Hindlimb muscle (tissue), 1 donor: ENCODE data around the gene HCN4. TPM values are rescaled to one million over a fixed set of nuclear protein-coding genes. Genes with fewer than 3 reads are reported as not detected.
"Not testable (repeated sequence)": the region's sequence is repeated elsewhere in the genome, so short reads cannot be mapped to it uniquely, and the experiment has no call there.

Source experiments
- DNase-seq: peaks from one replicate; pipeline ENCODE4 v3.0.0-alpha.2; 2013
- polyA plus RNA-seq: library from polyadenylated mRNA; unstranded; fragments of 120-200 nt; gene quantifications from one replicate; pipeline ENCODE4 v1.2.1, GENCODE V29; 2013; ENCODE audit not compliant: insufficient read length

Gene HCN4
- polyA plus RNA-seq, 1 donor: not detected

DNA sequence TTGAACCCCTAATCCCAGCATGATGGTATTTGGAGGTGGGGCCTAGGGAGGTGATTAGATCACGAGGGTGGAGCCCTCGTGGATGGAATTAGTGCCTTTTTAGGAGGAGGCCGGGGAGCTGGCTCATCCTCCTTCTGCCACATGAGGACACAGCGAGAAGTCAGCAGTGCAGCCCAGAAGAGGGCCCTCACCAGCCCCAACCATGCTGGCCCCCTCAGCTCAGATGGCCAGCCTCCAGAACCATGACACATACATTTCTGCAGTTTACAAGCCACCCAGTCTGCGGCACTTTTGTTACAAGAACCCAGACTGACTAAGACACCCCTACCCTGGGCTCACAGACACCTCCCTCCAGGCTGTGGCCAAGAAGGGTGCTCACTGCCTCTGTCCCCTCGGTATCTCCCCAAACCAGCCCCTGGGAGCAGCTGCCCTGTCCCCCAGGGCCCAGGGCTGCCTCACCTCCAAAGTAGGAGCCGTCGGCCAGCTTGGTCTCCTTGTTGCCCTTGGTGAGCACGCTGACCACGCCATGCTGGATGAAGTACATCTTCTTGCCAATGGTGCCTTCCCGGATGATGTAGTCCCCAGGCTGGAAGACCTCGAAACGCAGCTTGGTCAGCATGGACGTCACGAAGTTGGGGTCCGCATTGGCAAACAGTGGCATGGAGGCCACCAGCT is 44.1 kb downstream of the HCN4 start:
- DNase-seq: no peak

DNA sequence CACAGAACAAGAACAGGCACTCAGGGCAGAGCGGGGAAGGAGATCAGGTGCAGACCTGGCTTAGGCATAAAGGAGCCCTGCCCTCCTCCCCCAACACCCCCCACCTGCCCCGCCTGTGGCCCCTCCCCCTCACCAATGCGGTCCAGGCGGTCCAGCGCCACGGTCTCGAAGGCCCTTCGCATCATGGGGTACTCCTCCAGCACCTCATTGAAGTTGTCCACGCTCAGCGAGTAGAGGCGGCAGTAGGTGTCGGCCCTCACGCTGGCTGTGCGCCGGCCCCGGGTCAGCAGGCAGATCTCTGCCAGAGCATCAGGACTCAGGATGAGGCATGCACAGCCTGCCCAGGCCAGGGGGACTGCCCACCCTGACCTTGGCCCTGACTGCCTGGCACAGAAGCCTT is 44.8 kb downstream of the HCN4 start:
- DNase-seq: no peak

DNA sequence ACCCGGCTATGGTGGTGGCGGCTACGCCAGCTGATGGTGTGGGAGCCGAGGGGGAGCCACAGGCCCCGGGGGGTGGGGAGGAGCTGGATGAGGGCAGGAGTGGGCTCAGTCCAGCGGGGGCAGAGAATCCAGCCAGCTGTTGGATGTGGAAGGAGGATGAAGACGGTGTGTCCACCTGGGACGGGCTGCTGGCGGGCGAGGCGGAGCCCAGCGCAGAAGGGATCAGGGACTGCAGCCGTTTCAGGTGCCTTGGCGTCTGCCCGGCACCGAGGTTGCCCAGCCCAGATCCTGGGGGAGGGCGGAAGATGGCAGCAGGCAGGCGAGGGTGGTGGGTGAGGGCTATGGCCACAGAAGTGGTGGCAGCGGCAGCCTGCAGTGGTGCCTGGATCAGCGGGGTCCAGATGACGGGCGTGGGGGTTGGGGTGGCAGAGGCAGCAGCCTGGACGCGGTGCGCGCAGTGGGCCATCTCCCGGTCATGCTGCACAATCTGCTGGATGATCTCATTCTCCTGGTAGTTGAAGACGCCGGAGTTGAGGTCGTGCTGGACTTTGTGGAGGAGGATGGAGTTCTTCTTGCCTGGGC is 45.3 kb downstream of the HCN4 start:
- DNase-seq: no peak

DNA sequence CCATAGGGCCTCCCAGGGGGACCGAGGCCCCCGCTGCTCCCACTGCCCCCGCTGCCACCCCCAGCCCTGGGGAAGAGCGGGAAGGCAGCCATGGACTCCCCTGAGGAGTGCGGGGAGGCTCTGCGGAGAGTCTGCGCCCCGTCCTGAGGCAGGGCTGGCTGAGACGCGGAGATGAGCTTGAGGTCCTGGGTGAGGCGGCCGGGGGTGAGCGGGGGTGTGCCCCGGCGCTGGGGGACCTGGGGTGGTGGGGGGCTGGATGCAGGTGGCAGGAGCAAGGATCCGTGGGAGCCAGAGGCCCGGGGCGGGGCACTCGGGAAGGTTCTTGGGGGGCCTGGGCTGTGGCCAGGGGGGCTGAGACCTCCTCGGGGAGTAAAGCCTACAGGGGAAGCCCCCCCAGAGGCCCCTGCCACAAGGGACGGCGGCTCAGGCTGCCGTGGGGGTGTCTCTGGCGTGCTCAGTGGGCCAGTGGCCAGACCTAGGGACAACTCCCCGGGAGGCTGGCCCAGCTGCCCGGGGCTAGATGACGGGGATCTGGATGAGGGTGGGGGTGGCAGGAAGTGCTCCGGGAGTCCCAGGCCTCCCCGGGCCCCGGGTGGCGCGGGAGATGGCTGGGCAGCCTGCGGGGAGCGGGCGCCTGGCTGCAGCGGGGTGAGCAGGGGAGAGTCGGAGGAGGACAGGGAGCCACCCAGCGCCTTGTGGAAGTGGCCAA is 45.9 kb downstream of the HCN4 start:
- DNase-seq: no peak

DNA sequence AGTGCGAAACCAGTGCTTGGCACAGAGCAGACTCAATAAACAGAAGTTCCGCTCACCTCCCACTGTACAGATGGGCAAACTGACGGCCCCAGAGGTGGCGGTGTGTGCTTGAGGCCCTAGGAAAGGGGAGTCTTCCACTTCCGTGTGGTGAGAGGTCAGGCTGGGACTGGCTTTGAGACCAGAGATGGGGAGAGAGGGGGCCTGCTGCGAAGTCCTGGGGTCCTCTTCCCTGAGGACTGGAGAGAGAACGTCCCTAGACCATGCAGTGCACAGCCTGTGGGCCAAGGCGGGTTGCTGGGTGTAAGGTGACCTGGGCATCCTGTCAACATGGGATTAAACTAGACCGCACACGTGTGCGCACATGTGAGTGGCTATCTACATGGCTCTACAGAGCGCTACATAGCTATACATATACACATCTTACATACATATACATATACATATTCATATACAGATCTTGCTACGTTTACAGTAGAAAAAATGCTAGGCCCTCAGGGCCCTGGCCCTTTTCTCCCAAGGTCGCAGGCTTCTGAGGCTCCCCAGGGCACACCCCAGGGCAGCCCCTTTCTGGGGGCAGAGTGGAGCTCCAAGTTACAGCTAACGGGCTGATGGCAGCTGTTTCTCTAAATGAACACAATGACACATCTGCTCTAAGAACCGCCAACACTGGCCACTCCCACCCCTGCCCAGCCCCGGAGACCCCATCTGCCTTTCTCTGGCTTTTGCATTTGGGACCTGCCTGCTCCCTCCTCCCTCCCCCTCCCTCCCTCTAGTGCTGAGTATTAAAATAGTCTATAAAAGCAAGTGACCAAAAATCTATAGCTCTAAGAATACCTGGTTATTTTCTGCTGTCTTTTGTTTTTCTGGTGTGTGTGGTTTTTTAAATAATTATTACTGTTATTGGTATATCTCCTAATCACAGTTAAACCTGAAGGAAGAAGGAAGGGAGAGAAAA is 47.0 kb downstream of the HCN4 start:
- DNase-seq: no peak

DNA sequence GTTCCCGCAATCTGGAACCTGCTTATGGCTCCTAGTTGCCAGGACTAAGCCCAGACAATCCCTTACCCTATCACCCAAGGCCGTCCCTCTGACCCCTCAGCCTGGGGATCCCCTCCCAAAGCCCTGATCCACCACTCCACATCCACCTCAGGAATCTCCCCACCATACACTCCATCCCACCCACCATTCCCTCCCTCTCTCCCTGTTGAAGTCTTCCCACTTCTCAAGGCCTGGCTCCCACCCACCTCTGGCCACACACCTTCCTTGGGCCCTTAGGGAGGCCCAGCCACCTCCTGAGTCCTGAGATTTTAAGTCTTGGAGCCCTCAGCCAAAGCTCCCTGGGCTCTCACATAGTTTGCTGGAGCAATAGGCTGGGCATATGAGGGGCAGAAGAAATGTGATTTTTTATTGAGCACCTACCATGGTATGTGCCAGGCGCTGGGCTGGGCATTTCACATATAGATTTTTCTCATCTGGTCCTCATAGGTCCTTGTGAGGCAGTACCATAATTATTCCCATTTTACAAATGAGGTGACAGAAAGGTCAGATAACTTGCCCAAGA is 48.1 kb downstream of the HCN4 start:
- DNase-seq: no peak

DNA sequence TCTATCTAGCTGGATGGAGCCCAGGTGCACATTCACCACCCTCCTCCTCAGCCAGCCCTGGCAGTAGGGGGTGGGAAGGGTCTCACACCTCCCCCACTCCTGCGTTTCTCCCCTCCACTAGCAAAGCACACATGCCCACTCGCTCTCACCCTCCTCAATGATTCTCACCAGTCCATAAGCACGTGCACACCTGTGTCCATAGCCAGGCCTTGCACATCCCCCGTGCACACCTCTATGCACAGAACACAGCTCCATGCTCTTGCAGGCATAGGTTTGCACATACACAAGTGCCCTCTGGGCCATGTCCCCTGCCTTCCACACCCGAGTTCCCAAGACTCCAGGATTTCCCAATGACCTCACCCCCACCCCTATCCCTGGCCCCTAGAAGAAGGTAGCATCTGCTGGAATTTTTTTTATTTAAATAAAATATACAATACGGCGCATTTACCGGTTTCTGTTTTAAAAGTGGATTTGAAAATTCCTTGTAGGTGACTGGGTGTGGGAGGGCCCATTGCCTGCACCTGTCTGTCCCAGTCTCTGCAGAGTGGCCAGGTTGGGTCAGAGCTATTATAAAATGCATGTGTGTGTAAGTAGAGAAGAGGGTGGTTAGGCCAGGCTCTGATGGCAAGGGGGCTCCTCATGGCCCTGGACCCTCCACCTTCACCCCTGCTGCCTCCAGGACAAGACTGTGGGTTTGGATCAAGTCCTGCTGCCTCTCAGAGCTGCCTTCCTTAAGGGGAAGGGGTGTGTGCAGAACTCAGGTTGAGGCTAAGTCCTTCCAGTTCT is 49.1 kb downstream of the HCN4 start:
- DNase-seq: no peak

DNA sequence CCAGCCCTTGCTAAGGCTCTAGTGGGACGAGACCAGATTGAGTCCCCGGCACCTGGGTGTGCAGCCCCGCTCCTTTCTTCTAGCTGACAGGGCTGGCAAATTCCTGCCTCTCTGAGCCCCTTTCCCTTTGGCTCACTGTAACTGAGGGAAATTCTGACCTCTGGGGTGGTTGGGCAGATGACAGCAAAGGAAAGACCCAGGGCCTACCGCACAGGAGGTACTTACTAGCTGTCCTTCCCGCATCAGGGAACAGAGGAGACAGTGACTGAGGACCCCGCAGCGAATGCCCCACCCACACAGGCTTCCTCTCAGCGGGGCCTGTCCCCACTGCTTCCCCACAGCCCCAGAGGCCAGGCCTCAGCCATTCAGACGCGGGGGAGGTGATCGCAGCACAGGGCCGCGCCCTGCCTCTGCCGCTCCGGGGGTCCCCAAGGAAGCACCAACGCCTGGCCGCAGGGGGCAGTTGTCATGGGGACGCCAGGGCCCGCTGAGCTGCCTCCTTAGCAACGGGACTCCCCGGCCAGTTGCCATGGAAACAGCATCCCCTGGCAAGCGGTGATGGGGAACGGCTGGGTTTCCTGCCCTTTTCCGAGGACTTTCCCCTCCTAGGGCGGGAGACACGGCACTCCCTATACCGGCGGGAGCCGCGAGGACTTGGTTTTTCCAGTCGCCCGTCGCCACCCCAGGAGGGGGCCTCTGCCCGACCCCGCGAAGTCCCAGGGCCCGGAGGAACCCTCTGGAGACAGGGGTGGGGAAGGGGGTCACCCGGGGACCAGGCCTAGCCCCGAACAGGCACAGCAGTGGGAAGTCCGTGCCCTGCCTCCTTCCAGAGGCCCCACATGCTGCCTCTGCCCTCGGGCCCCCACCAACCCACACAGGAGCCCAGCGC is 50.1 kb downstream of the HCN4 start:
- DNase-seq: no peak

DNA sequence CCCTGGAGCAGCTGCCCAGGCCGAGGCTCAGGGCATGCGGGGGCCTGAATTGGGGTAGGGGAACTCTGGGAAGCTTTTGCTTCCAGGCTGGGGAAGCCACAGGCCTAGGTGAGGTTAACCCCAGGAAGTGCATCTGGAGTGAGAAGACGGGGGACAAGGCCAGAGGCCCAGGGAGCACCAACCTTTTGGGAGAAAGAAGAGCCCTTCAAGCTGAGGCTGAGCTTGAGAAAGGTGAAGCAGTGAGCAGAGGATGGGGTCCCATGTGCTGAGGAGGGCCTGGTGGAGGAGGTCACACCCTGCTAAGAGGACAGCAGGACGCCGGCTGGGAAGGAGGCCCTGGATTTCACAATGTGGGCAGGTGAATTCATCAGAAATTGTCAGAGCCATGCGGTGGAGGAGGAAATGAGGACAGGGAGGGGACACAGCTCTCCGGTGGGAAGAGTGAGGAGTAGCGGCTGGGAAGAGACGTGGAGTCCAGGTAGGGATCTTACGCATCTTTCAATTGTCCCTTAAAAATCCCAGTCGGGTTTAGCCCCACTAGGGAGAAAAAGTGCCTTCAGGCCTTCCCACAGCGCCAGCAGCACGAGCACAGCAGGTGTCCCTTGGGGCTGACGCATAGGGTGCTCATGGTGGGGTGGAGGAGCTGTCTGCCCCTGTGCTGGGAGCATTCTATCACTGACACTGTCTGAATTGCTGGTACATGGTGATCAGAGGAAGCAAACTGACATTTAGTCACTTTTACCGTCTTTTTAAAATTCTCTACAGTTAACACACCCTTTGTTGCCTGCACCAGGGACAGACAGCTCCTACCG is 50.9 kb downstream of the HCN4 start:
- DNase-seq: no peak

DNA sequence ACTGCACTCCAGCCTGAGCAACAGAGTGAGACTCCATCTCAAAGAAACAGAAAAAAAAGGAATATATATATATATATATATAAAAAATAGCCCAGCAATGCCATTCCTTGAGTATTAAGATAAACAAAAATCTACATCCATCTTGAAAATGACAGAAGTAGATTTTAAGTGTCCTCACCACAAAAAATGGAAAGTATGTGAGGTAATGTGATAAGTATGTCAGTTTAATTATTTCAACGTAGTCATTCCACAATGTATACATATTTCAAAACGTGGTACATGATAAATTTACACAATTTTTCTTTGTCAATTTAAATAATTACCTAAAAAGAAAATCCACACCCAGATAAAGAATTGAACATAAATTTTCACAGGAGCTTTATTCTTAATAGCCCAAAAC is 54.9 kb downstream of the HCN4 start:
- DNase-seq: no peak

DNA sequence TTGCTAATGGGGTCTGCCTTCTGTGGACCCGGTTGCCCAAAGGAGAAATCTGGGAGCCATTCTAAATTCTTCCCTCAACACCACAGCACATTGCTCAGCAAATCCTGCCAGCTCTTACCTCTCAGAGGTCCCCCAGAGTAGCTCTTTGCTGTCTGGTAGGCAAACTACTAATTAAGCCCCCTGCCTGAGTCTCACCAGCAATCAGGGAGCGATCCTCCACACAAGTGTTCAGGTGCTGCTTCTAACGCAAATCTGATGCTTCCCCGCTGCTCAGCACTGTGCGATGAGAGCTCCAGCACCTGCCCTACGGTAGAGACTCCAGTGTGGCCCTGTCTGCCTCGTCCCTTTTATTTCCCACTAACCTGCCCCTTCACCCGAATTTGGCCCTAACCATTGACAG is 60.5 kb downstream of the HCN4 start:
- DNase-seq: no peak

DNA sequence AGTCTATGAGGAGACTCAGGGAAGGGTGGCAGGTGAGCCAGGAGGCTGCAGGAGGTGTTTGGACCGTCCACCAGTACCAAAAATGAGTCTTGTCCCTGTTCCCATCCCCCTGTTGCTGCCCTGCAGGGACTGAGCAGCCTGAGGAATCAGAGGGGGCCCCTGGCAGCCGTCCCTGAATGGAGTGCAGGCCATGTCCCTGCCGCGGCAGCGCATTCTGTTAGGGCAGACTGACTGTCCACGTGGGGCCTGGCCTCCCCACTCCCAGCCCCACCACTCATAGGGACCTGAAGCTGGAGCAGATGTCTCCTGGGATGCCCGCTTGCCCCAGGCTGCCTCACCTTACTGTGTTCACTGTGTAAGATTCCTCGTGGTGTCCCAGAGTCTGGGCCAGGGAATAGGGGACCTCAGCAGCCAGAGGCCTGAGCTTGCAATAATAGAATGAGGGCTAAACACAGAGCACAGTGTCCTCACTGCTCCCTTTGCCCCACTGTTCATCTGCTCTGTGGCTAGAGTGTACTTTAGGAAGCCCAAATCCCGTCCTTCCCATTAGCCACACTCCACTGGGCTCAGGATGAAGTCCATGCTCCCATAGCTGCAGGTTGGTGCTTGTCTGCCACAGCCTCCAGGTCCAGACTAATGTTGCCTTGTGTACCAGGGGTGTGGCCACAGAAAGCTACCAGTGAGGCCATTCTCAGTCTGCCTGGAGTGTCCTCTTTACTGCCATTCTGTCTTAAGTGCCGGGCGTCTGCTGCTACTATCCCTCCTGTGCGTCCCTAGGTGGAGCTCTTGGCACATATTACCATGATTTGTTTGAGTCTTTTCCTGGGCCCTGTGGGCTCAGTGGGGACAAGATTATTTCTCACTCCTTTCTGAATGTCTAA is 63.2 kb downstream of the HCN4 start:
- peak; percentile 34 for DNase-seq

DNA sequence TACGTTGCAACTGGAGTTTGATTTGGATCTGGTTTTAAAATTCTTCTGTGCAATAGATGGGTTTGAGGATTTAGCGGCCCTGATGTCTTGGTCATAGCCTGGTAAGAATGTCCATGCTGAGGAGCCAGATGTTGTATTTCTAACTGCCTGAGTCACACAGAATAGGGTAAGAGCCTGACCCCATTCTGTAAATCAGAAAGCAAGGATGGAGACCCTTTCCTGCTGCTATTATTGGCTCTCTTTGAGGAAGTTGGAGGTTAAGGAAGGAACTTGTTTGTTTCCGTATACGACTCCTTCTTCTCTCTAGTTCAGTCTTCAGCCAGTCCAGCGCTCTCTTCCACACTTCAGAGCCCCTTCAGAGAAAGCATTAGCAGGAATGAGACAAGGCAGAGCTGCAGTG is 65.1 kb downstream of the HCN4 start:
- DNase-seq: no peak

DNA sequence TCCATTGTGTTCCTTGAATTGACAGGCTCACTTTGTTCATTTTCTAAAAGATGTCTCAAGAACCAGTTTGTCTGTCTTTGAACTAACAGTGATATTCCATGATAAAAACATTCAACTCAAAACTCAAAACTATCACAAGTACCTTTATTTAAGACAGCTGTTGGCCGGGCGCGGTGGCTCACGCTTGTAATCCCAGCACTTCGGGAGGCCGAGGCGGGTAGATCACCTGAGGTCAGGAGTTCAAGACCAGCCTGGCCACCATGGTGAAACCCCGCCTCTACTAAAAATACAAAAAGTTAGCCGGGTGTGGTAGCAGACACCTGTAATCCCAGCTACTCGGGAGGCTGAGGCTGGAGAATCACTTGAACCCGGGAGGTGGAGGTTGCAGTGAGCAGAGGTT is 68.5 kb downstream of the HCN4 start:
- DNase-seq: not testable (repeated sequence)

DNA sequence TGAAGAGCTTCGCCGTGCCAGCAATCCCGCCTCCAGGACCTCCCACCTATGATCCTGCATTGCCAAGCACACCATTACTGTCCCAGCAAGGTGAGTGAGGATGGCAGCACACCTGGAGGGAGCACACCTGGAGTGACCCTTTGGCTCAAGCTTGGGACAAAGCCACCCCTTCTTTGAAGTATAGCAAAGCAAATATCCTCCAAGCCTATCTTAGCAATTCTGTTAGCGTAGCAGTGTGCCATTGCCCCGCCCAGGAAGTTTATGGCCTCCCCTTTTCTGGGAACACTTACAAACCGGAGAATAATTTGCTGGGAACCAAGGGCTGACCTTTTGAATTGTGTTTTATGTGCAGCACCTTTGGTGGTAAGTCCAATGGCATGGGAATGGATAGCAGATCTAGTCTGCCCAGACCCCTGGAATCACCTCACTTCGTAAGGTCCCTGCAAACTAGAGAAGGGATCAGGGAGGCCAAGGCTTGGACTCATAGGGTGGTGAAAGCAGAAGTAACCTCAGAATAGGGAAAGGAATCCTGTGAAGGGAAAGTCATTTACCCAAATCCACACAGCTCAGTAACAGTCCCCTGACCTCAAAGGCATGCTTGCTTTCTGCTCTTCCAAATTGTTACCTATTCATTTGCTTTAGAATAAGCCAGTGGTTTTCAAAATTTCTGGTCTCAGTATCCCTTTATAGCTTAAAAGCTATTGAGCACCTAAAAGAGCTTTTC is 70.1 kb downstream of the HCN4 start:
- no peak for DNase-seq

DNA sequence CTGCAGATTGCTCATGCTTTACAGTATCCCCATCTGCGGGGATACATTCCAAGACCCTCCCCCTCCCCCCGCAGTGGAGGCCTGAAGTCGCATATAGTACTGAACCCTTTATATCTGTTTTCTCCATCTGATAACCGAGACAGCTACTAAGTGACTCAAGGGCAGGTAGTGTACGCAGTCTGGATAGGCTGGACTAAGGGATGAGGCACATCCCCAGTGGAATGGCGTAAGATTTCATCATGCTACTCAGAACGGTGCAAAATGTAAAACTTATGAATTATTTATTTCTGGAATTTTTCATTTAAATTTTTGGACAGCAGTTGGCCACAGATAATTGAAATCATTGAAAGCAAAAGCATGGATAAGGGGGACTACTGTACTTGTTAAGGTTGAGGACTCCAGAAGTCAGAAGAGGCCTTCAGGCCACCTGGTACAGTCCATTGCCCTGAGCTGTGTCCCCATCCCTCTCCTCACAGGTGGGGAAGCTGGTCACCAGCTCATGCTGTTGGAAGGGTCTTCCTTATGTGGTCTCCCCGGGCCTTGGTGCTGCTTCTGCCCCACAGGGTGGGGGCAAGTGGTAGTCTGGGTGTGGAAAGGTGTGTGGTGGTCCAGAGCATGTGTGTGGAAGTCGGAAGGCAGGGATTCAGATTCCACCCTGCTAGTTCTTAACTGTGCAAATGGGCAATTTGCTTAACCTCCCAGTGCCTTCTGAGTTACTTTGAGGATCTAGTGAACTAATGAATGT is 72.0 kb downstream of the HCN4 start:
- no peak for DNase-seq

DNA sequence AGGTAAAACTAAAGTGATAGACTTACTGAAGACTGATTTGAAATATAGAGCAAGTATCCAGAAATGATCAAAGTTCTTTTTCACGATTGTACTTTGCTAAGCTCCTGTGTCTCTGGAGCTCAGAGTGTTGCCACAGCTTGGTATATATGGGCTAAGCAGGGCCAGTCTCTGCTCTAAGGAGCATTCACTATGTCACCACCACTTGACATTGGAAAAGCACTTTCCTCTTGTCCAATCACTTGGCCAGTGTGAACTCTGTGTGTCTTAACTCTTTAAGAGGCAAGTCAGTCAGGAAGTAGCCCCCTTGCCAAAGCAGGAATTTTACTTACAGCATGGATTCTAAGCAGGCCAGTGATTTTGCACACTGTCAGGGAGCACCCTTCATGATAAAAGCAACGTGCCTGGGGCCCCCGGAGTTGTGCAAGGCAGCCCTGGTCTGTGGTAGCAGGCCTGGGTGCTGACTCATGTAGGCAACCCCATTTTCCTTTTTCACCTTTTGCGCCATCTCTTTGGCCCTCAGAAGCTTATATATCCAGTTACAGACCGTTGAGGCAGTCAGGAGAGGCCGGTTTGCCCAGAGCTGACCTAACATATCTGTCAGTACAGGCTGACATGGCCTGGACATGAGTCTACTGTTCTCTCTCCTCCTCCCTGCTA is 73.0 kb downstream of the HCN4 start:
- DNase-seq: no peak
